ENCODE results near the gene DIS3L2.

The DIS3L2 gene, protein sequence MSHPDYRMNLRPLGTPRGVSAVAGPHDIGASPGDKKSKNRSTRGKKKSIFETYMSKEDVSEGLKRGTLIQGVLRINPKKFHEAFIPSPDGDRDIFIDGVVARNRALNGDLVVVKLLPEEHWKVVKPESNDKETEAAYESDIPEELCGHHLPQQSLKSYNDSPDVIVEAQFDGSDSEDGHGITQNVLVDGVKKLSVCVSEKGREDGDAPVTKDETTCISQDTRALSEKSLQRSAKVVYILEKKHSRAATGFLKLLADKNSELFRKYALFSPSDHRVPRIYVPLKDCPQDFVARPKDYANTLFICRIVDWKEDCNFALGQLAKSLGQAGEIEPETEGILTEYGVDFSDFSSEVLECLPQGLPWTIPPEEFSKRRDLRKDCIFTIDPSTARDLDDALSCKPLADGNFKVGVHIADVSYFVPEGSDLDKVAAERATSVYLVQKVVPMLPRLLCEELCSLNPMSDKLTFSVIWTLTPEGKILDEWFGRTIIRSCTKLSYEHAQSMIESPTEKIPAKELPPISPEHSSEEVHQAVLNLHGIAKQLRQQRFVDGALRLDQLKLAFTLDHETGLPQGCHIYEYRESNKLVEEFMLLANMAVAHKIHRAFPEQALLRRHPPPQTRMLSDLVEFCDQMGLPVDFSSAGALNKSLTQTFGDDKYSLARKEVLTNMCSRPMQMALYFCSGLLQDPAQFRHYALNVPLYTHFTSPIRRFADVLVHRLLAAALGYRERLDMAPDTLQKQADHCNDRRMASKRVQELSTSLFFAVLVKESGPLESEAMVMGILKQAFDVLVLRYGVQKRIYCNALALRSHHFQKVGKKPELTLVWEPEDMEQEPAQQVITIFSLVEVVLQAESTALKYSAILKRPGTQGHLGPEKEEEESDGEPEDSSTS

DNA sequence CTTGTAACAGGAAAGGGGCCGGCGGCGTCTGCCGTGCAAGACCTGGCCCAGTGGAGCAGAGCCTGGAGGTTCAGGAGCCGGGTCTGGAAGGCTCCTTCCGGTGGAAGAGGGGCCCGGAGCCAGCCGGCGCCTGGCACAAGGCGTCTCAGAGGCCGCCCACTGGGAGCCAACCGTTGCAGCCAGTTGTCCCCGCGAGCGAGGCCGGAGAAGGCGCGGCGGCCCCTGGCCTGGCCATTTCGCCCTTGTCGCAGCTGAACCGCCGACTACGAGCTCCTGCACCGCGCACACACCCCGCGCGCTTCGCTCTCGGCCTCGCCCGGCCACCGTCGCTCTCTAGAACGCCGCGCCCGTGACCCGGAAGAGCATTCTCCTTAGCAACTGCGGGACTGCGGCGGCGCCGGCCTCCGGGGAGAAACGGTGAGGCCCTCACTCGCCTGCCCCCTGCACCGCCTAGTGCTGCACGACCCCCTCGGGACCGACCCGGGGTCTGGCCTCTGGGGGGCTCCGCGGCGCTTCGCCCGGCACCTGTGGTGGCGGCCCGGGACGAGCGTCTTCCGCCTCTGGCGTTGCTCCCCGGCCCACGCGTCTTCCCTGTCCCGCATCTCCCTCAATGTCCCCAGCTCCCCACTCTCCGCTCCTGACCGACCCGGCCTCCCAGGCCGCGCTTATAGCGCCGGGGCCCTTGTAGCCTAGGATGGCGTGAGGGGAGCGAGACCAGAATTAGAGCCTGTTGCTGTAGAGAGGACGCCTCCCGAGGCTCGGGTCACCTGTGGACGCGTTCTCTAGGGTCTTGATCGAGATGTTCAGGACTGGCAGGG, at the start of gene DIS3L2:
Gene DIS3L2 (plus strand): TSS at position 365 of the 818 bp plus-strand sequence. CDS start 53,215 bp downstream, outside the sequence.
- DNase-seq = peak; percentile 15 to 89 (median 75)

DNA sequence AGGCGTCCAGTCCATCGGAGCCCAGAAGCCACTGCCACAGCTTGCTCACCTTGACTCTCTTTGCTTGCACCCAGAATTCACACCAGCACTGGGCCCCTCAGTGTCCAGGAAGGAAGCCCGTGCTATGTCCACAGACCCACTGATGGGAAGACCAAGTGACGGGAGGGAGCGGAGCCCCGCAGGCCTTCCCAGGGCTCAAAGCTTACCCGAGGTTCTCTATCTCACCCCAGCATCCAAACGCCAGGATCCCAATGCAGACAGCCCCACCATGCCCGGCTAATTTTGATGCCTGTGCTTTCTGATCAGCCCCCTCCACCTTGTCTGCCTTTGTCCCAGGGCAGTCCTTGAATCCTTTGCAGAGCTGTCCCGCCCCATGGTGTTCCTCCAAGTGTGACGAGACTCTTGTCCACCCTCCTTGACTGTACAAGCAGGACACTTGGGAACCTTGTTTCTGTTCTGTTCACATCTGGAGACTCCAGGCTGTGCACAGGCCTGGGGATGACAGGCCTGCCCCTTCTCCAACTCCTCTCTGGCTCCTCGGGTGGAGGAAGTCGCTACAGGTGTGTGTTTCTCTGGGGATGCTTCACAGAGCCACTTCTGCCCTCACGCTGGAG, 47.3 kb upstream of the DIS3L2 start:
- no peak for DNase-seq

DNA sequence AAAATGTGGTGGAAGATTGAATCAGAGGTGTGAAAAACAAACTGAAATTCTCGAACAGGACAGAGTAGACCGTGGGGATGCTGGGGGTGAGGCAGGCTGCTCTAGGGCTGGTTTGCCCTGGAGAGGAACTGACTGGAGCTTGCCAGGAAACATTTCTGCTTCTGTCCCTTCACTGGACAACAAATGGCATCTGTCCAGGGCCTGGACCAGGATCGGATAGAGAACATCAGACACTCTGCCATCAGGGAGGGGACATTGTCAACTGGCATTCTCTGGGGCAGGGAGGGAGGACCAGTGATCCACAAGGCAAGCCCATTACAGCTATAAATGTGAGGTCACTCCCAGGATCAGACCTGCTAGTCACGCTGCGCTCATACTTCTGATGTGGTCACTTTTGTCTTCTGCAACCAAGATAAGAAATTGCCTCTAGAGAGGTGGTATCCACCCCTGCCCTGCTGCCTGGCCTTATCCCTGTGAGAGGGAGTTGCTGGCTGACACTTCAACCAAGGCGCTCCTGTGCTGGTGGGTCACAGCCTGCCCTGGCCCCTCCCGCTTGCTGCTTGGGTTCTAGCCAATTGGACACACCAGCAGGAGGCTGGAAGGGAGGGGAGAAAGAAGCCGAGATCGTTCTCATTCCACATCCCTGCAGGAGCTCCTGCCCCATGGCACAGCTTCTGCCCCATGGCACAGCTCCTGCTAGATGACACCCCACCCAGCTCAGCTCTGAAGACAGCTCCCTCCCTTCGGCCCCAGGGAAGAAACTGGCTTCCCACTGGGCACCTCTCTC, 44.0 kb upstream of the DIS3L2 start:
- DNase-seq = peak in 23 of 51 donors; percentile 5 to 60 (median 23)

DNA sequence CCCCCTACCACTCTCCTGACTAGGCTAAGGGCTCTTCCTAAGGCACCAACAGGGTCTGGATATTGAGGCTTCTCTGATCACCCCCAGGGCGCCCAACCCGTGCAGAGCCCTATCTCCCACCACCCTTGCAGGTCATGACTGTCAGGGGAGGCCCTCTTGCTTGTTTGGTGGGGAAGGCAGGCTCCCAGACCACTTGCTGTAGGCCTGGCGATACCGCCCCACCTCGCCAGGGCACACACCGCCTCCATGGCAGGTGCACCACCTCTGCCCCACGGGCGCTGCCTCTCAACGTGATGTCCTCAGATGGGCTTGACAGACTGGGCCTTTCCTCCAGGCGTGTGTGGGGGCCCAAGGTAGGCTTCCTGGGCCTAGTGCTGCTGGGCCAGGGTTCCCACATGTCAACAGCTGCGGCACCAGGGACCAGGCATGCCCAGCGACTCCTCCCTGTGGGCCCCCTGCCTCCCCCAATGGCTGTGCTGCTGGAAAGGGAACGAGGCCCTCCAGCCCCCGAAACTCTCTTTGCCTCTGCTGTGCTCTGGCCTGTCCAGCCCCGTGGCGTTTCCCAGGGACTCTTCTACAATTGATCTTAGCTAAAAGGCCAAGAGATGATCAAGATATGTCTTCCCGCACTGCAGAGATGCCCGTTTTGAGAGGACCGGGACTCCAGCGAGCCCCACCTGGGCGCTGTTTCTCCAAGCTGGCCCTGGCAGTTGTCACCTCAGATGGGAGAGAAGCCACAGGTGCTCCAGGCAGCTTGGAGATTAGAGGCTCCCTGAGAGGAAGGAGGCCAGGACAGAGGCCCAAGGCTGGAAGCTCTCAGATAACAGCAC, 42.8 kb upstream of the DIS3L2 start:
- no peak for DNase-seq

DNA sequence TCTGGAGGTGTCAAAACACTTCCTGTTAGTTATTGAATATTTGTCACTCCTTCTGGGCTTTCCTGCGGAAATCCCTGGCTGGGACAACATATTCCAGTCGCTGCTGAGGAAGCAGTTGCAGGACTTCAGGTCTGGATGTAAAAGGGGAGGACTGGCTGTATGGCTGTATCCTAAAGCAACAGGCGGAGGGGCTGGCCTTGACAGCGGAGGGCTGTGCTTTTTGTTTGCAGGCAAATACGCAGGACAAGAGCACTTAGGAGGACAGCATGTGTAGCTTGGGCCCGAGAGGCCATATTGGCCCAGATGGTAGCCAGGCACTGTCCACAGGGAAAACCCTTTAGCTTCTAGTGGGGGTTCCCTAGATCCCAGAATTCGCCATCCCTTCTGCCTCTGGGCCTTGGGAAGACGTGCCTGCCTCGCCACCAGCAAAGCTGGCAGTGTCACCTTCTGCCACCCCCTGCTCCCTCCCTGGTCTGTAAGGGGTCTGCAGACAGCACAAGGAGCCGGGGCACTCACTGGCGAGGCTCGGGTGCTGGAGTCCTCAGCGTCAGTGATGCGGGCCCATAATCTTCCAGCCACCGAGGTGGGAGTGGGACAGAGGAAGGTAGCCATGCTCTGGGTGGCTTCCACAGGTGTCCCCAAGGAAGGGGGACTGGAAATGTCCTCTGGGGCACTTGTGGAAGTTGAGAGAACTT, 42.0 kb upstream of the DIS3L2 start:
- no peak for DNase-seq

DNA sequence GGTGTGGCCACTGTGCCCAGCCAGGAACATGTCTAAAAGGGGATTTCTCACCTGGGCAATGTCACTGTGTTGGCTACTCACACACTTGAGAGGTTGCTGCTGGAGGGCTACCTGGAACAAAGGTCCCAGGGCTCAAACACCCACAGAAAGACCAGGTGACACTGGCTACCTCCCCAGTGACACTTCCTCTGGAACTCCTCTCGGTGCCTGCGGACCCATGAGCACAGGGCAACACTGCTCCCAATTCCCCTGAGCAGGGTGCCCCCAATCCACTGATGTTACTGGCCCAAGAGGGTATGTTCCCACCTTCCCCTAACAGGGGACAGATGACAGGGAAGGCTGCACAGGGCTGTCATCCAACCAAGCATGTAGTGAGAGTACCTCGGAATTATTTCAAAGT, 41.1 kb upstream of the DIS3L2 start:
- no peak for DNase-seq

DNA sequence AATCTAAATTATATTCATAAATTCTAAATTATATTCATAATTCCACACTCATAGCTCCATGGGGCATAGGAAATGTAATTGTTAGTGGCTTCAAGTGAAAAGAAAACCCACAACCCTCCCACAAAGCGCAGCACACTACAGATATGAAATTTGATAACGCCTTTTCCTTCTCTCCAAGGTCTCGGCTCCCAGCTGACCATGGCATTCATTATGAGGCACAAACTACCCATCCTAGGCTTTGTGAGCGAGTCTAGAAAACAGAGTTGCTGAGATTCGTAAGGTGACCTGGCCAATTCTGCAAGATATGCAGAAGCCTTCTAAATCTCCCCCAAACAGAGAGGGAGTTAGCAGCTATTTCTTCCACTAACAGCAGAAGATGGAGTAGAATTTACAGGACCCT, 40.7 kb upstream of the DIS3L2 start:
- DNase-seq = no peak

DNA sequence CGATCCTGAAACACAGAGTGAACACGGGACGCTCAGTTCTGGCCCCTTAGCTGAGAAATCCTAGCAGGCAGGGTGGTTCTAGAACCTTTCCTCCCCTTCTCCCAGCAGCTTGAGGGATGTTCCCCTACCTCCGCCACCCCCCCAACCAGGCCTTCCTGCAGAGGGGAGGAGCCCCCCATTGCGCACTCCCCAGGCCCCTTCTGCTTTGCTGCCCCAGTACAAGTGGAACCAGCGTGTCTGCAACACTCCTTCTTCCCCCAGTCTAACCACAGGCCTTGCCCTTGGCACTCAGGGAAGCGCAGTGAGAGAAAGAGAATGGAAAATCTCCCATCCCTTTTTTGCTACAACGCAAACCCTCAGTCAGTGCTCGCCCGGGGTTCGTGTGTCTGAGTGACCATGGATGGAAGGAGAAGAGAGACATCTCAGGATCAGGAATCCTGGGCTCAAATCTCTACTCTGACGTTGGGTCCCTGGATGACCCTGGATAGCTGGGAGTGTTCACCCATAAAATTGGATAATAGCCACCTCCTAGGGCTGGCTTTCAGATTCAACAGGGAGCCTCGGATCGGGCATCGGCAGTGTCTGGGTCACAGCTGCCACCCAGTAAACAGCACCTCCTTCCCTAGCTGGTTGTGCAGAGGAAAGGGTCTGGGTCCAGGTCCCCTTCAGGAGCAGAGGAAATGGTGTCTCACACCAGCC, 39.1 kb upstream of the DIS3L2 start:
- DNase-seq = no peak

DNA sequence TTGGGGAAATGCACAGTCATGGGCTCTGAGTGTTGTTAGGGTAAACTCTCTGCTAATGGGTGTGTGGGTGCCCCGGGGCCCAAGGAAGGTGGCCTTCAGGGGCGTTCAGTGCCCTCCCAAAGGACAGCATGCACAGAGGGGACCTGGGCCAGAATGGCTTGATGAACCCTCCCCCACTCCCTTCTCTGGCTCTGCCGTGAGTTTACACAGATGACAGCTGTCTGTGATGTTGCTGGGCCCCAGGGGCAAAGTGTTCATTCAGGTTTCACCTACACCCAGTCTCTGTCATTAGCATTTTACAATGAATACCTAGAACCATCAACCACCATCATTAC, 38.5 kb upstream of the DIS3L2 start:
- DNase-seq = no peak

DNA sequence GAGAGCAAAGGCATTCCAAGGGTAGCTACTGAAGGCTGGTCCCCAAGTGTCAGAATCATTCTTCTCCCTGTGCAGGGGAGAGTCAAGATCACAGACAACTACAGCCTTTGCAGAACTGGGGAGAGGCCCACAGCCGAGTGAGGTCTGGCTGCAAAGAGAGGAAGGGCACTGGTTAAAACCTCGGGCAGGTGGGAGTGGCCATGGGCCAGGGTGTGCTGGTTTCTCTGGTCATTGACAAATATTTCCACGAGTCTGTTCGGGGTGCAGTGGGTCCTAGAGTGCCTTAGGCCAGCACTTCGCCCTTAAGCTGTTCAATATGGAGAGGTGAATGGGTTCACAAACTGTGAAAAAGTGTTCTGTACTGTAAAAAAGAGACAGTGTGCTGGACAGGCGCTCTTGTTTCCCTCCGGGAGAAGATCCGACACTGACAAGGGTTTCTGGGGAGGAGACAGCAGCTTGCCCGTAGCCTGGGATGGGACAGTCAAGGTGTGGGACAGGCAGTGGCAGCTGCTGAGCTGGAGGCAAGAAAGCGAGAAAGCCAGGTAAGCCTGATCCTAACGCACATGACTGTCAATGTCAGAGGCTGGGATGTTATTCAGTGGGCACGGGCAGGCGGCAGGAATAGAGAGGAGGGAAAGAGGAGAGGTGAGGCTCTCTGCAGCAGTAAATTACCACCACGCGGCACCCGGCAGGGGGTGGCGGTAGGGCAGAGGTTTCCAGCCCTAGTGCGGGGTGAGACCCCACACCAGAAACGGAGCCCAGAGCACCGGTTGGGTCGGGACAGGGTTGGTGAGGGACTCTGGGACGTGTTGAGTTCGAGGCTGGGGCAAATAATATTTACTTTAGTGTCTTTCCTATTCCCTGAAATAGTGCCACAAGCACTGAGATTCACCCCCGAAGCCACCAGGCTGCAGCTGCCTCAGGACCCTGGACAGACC, 37.3 kb upstream of the DIS3L2 start:
- DNase-seq = no peak

DNA sequence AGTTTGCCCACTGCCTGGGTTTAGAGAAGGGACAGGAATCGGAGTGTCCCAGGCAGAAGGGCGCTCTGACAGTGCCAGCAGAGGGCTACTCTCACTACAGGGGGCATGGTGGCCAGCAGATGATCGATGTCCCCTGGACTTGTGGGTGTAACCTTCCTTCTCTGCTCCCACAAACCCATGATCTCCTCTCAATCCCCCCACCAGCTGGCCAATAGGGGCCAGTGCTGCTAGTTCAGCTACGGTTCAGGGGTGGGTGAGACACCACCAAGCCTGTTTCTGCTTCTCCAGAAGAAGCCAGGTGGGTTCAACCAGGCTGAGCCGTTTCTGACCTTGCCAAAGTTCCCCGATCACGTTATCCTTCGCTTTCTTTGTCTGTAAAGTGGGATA, 36.6 kb upstream of the DIS3L2 start:
- DNase-seq = no peak

DNA sequence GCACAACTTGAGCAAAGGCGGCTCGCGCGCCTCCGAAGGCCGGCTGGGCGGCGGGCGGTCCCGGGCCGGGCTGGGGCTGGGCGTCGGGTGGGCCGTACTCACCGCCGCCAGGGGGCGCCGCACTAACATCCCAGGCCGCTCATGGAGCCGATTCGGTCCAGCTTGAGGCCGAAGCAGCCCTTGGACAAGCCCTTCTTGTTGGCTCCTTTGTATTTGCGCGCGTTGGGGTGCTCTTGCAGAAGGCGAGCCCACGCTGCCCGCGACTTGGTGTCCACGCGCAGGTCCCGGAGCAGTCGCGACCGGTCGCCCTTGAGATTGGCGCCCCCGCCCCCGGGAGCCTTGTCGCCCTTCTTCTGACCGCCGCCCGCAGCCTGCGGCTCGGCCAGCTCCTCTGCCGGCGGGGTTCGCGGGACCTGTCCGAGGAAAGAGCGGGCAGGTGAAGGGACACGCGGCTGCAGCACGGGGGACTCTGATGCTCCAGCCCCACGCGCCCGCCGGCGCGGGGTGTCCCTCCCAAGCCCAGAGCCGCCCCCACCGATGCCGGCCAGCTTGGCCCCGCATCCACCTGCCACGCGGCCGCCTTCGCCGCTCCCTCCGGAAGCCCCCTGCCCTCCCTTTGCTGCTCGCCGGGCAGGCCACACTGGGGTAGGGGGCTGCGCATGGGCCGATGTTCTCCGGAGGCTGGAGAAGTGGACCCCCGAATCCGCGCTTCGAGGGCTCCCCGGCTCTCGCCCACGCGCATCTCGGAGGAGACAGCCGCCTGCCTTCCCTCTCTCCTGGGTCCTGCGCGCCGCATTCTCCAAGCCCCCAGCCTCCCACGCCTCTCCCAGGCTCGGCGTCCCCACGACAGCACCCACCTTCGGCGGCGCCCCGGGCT, 36.0 kb upstream of the DIS3L2 start:
- DNase-seq = peak in 50 of 51 donors; percentile 8 to 86 (median 58)

DNA sequence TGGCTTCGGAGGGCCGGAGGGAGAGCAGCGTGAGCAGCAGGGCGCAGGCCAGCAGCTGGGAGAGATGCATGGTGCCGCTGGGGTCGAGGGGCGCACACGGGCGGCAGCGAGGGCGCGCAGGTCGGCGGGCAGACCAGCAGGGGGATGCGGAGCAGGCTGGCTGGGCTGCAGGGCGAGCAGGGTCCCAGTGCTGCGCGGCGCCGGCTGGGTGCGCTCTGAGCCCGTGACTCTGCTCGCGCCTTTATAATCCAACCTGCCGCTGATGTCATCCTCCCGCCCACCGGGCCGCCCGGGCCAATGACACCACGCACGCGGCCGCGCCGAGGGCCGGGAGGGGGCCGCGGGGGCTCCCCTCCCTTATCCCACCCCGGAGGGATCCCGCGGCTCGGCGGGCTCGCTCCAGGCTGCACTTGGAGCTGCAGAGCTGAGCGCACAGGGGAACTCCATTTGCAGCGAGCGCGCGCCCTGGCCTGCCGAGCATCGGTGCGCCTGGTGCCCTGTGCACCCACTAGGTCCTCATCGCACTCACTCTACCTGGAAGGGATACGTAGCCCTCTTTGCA, 35.3 kb upstream of the DIS3L2 start, which contains the start of gene NPPC:
Gene NPPC (minus strand): TSS at position 217 of the 562 bp plus-strand sequence. CDS start 147 bp downstream, at position 70.
- peak in 42 of 51 donors; percentile 3 to 76 (median 37) for DNase-seq

DNA sequence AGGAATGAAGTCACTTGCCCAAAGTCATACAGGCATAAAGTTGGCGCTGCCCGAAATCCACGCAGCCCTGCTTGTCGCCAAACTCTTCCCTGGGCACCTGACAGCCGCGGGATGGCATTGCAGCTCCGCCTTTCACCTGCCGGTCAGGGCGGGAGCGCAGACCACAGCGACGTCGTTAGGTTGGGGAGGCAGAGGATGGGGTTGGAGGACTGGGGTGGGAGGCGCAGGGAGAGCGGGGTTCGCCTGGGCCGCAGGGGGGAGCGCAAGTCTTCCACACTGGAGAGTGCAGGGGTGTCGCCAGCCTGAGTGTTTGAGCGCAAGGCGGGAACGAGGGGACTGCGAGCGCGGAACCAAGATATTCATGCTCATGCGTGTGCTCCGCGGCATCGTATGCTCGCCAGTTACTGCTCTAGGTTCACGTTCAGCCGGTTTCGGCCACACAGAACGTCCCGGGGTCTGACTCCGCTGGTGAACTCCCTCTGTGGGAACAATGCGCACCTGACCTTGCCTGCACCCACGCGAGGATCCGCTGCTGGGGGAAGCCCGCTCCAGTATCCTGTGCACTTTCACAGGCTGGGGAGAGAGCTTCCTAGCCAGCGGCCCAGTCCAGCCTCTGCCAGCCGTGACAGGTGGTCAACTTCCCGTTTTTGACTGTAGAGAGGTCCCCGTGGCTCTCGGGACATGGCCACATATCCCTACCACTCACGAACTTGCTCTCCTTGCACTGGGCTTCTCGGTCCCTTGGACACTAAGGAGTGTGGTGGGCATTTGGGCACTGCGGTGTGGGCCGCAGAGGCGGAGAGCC, 34.5 kb upstream of the DIS3L2 start:
- peak in 27 of 51 donors; percentile 15 to 76 (median 41) for DNase-seq

DNA sequence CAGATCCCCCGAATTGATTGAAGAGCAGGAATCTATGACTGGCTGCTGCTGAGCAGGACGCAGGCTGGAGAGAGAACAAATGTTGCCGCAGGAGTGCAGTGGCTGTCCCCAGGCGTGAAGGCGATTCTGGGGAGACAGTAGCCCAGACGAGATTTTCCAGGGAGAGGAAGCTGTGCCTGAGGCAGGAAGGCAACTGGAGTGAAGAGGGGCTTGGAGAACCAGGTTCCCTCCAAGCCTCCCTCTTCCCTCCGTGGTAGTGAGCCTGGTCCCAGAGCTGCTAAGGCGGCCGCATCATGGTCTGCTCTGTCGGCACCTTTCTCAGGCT, 34.0 kb upstream of the DIS3L2 start:
- no peak for DNase-seq

Measured in hypothalamus (tissue), 51 donors.